ENCODE results near the gene VEZT. TPM values are rescaled to one million over a fixed set of nuclear protein-coding genes. Genes with fewer than 3 reads are reported as not detected.

Gene VEZT
- total RNA-seq, 2 experiments from 2014 or later, result 52.6 to 57.2 TPM

GRCh38 chr12:95265765-95266164 is 48.2 kb downstream of the VEZT start:
- DNase-seq (no peak), ATAC-seq (ENCODE audit: poor library complexity) (no peak)
- Mint-ChIP-seq H3K27ac (no peak overlapping the region), H3K4me1 (ENCODE audit: low read depth) (no peaks in the 10 kb centered on the region), H3K36me3 (ENCODE audit: low read depth) (peaks cover 81% of the 10 kb centered on the region), H3K9me3 (no peaks in the 10 kb centered on the region), H3K27me3 (no peaks in the 10 kb centered on the region), H3K4me3 (no peak overlapping the region)
- Histone ChIP-seq H3K27ac (ENCODE audit: low read depth in 1 of 2, low read length in 2 of 2) (no peak overlapping the region), H3K4me1 (ENCODE audit: insufficient read depth, low read length) (no peaks in the 10 kb centered on the region), H3K9me3 (ENCODE audit: control insufficient read depth in 1 of 2, insufficient read depth in 1 of 2, low read length in 2 of 2) (no peaks in the 10 kb centered on the region), H3K27me3 (ENCODE audit: control insufficient read depth in 1 of 2, insufficient read depth in 2 of 2, low read length in 2 of 2) (no peaks in the 10 kb centered on the region), H3K4me3 (ENCODE audit: low read length) (no peak overlapping the region), H3K36me3 (ENCODE audit: insufficient read depth, low read length) (peaks cover 31% of the 10 kb centered on the region)
- TF ChIP-seq CTCF (IDR thresholded peaks at IDR 0.05), result no peak
- POLR2A ChIA-PET, result interaction anchor here (0.6 kb wide), 1 partner anchor 10 kb away, joined by 3 read pairs; no protein-coding TSS in a partner anchor
- intact Hi-C loops (cut with DNase I, micrococcal nuclease), result no loop called here
- CTCF ChIA-PET, result interaction anchor here (0.8 kb wide), 1 partner anchor 22 kb away, joined by 3 read pairs; no protein-coding TSS in a partner anchor

- no peaks in the 10 kb centered on the region for H3K27me3 ChIP-seq (ENCODE audit: control insufficient read depth in 1 of 2, insufficient read depth in 2 of 2, low read length in 2 of 2)
- no peak for TF ChIP-seq CTCF (IDR thresholded peaks at IDR 0.05)
- H3K4me1 Mint-ChIP-seq (ENCODE audit: low read depth), result no peaks in the 10 kb centered on the region
- POLR2A ChIA-PET, result no interaction called here
- CTCF ChIA-PET, result interaction anchor here (0.8 kb wide), 1 partner anchor 23 kb away, joined by 3 read pairs; no protein-coding TSS in a partner anchor
- ATAC-seq (ENCODE audit: poor library complexity) (no peak), DNase-seq (no peak)
- peaks cover 81% of the 10 kb centered on the region for H3K36me3 Mint-ChIP-seq (ENCODE audit: low read depth)
- no peak overlapping the region for H3K27ac Mint-ChIP-seq
- peaks cover 31% of the 10 kb centered on the region for H3K36me3 ChIP-seq (ENCODE audit: insufficient read depth, low read length)
- no peak overlapping the region for H3K4me3 Mint-ChIP-seq
- H3K9me3 ChIP-seq (ENCODE audit: control insufficient read depth in 1 of 2, insufficient read depth in 1 of 2, low read length in 2 of 2), result no peaks in the 10 kb centered on the region
- intact Hi-C loops (cut with DNase I, micrococcal nuclease), result no loop called here
- no peaks in the 10 kb centered on the region for H3K4me1 ChIP-seq (ENCODE audit: insufficient read depth, low read length)
- no peak overlapping the region for H3K27ac ChIP-seq (ENCODE audit: low read depth in 1 of 2, low read length in 2 of 2)
- no peaks in the 10 kb centered on the region for H3K9me3 Mint-ChIP-seq
- H3K4me3 ChIP-seq (ENCODE audit: low read length), result no peak overlapping the region
- no peaks in the 10 kb centered on the region for H3K27me3 Mint-ChIP-seq
Observed at GRCh38 chr12:95266254-95266653, 48.6 kb downstream of the VEZT start.

GRCh38 chr12:95269892-95270291 is 52.3 kb downstream of the VEZT start:
- peaks cover 27% of the 10 kb centered on the region for H3K36me3 ChIP-seq (ENCODE audit: insufficient read depth, low read length)
- TF ChIP-seq CTCF (IDR thresholded peaks at IDR 0.05), result no peak
- H3K27ac ChIP-seq (ENCODE audit: low read depth in 1 of 2, low read length in 2 of 2), result no peak overlapping the region
- no peaks in the 10 kb centered on the region for H3K27me3 Mint-ChIP-seq
- no peak for ATAC-seq (ENCODE audit: poor library complexity)
- intact Hi-C loops (cut with DNase I, micrococcal nuclease), result no loop called here
- no peaks in the 10 kb centered on the region for H3K9me3 Mint-ChIP-seq
- H3K9me3 ChIP-seq (ENCODE audit: control insufficient read depth in 1 of 2, insufficient read depth in 1 of 2, low read length in 2 of 2), result no peaks in the 10 kb centered on the region
- H3K4me3 ChIP-seq (ENCODE audit: low read length), result no peak overlapping the region
- H3K27ac Mint-ChIP-seq, result no peak overlapping the region
- POLR2A ChIA-PET, result no interaction called here
- no peaks in the 10 kb centered on the region for H3K27me3 ChIP-seq (ENCODE audit: control insufficient read depth in 1 of 2, insufficient read depth in 2 of 2, low read length in 2 of 2)
- no peaks in the 10 kb centered on the region for H3K4me1 ChIP-seq (ENCODE audit: insufficient read depth, low read length)
- CTCF ChIA-PET, result no interaction called here
- H3K36me3 Mint-ChIP-seq (ENCODE audit: low read depth), result peaks cover 81% of the 10 kb centered on the region
- H3K4me3 Mint-ChIP-seq, result no peak overlapping the region
- DNase-seq, result no peak
- no peaks in the 10 kb centered on the region for H3K4me1 Mint-ChIP-seq (ENCODE audit: low read depth)

Measured in CD4-positive, alpha-beta T cell (primary cell).